Measurements from ENCODE around the gene DTNBP1. TPM values are rescaled to one million over a fixed set of nuclear protein-coding genes. Genes with fewer than 3 reads are reported as not detected.

DTNBP1 gene
- polyA plus RNA-seq, 3 donors from 2014 or later: 60.3 to 109 (median 86.4) TPM

GRCh38 chr6:15483060-15483459 is 179.8 kb downstream of the DTNBP1 start:
- no peak for DNase-seq
- Mint-ChIP-seq H3K9me3 (no peaks in the 10 kb centered on the region), H3K27me3 (ENCODE audit: low read depth in 3 of 3) (peaks cover 3 to 6% (median 3%) of the 10 kb centered on the region in 3 donors), H3K27ac (no peak overlapping the region), H3K4me3 (no peak overlapping the region), H3K4me1 (peaks cover 53 to 82% of the 10 kb centered on the region in 2 donors), H3K36me3 (peaks cover 0 to 10% (median 6%) of the 10 kb centered on the region in 3 donors)

- H3K27ac Mint-ChIP-seq: peak overlapping the region in 5 of 6 donors; percentile 3 to 78 (median 73)
- peaks cover 0 to under 1% (median 0%) of the 10 kb centered on the region in 3 donors for H3K36me3 Mint-ChIP-seq
- peak in 2 of 3 donors; percentile 14 for DNase-seq
- H3K4me1 Mint-ChIP-seq: peaks cover 63 to 90% of the 10 kb centered on the region in 2 donors
- peaks cover 2 to 3% (median 3%) of the 10 kb centered on the region in 3 donors for H3K27me3 Mint-ChIP-seq (ENCODE audit: low read depth in 3 of 3)
- H3K9me3 Mint-ChIP-seq: no peaks in the 10 kb centered on the region
- H3K4me3 Mint-ChIP-seq: peak overlapping the region; percentile 27 to 65 (median 47)
Measured at GRCh38 chr6:15481390-15482291, 181.2 kb downstream of the DTNBP1 start.

GRCh38 chr6:15480525-15480924 is 182.3 kb downstream of the DTNBP1 start:
- Mint-ChIP-seq H3K9me3 (no peaks in the 10 kb centered on the region), H3K4me1 (peaks cover 64 to 88% of the 10 kb centered on the region in 2 donors), H3K27ac (no peak overlapping the region), H3K4me3 (no peak overlapping the region), H3K36me3 (no peaks in the 10 kb centered on the region), H3K27me3 (ENCODE audit: low read depth in 3 of 3) (peaks cover 3 to 4% (median 3%) of the 10 kb centered on the region in 3 donors)
- DNase-seq: no peak

- H3K4me3 Mint-ChIP-seq: no peak overlapping the region
- DNase-seq: no peak
- H3K9me3 Mint-ChIP-seq: no peaks in the 10 kb centered on the region
- H3K4me1 Mint-ChIP-seq: peaks cover 63 to 90% of the 10 kb centered on the region in 2 donors
- no peaks in the 10 kb centered on the region for H3K36me3 Mint-ChIP-seq
- peak overlapping the region in 1 of 6 donors; percentile 71 for H3K27ac Mint-ChIP-seq
- peaks cover 0 to 4% (median 3%) of the 10 kb centered on the region in 3 donors for H3K27me3 Mint-ChIP-seq (ENCODE audit: low read depth in 3 of 3)
Measured at GRCh38 chr6:15479761-15480160, 183.1 kb downstream of the DTNBP1 start.

- H3K36me3 Mint-ChIP-seq: no peaks in the 10 kb centered on the region
- H3K4me1 Mint-ChIP-seq: peaks cover 60 to 74% of the 10 kb centered on the region in 2 donors
- H3K9me3 Mint-ChIP-seq: no peaks in the 10 kb centered on the region
- peaks cover 0 to 4% (median 3%) of the 10 kb centered on the region in 3 donors for H3K27me3 Mint-ChIP-seq (ENCODE audit: low read depth in 3 of 3)
- H3K27ac Mint-ChIP-seq: no peak overlapping the region
- H3K4me3 Mint-ChIP-seq: no peak overlapping the region
- no peak for DNase-seq
Measured at GRCh38 chr6:15477746-15478145, 185.1 kb downstream of the DTNBP1 start.

- H3K9me3 Mint-ChIP-seq: no peaks in the 10 kb centered on the region
- no peaks in the 10 kb centered on the region for H3K36me3 Mint-ChIP-seq
Measured at GRCh38 chr6:15476631-15477380, 186.0 kb downstream of the DTNBP1 start.

GRCh38 chr6:15475872-15476271 is 187.0 kb downstream of the DTNBP1 start:
- DNase-seq: no peak
- H3K4me1 Mint-ChIP-seq: peaks cover 51 to 55% of the 10 kb centered on the region in 2 donors
- H3K9me3 Mint-ChIP-seq: no peaks in the 10 kb centered on the region
- H3K36me3 Mint-ChIP-seq: no peaks in the 10 kb centered on the region
- peak overlapping the region; percentile 5 to 65 (median 46) for H3K27ac Mint-ChIP-seq
- H3K4me3 Mint-ChIP-seq: no peak overlapping the region
- peaks cover 0 to 4% (median 3%) of the 10 kb centered on the region in 3 donors for H3K27me3 Mint-ChIP-seq (ENCODE audit: low read depth in 3 of 3)

More at GRCh38 chr6:15476631-15477380, 186.0 kb downstream of the DTNBP1 start:
- DNase-seq: no peak
- Mint-ChIP-seq H3K4me1 (peaks cover 61 to 64% of the 10 kb centered on the region in 2 donors), H3K27me3 (ENCODE audit: low read depth in 3 of 3) (peaks cover 0 to 4% (median 3%) of the 10 kb centered on the region in 3 donors), H3K27ac (peak overlapping the region in 2 of 6 donors; percentile 2 to 64), H3K4me3 (no peak overlapping the region)

- H3K36me3 Mint-ChIP-seq: no peaks in the 10 kb centered on the region
- H3K9me3 Mint-ChIP-seq: no peaks in the 10 kb centered on the region
- H3K4me1 Mint-ChIP-seq: peaks cover 49% of the 10 kb centered on the region in 2 donors
- H3K27me3 Mint-ChIP-seq (ENCODE audit: low read depth in 3 of 3): peaks cover 0 to 4% (median 3%) of the 10 kb centered on the region in 3 donors
- H3K27ac Mint-ChIP-seq: peak overlapping the region; percentile 5 to 75 (median 46)
- no peak for DNase-seq
- no peak overlapping the region for H3K4me3 Mint-ChIP-seq
Measured at GRCh38 chr6:15475261-15475660, 187.6 kb downstream of the DTNBP1 start.

GRCh38 chr6:15474196-15474595 is 188.6 kb downstream of the DTNBP1 start:
- peaks cover 38 to 40% of the 10 kb centered on the region in 2 donors for H3K4me1 Mint-ChIP-seq
- no peaks in the 10 kb centered on the region for H3K9me3 Mint-ChIP-seq
- no peak overlapping the region for H3K4me3 Mint-ChIP-seq
- no peaks in the 10 kb centered on the region for H3K36me3 Mint-ChIP-seq
- no peak for DNase-seq
- H3K27me3 Mint-ChIP-seq (ENCODE audit: low read depth in 3 of 3): peaks cover 0 to 3% (median 3%) of the 10 kb centered on the region in 3 donors
- H3K27ac Mint-ChIP-seq: no peak overlapping the region

GRCh38 chr6:15473741-15474161 is 189.1 kb downstream of the DTNBP1 start:
- H3K4me1 Mint-ChIP-seq: peaks cover 36 to 37% of the 10 kb centered on the region in 2 donors
- no peak for DNase-seq
- H3K27me3 Mint-ChIP-seq (ENCODE audit: low read depth in 3 of 3): peaks cover 0 to 3% (median 0%) of the 10 kb centered on the region in 3 donors
- H3K36me3 Mint-ChIP-seq: peaks cover 0 to 2% (median 1%) of the 10 kb centered on the region in 3 donors
- no peaks in the 10 kb centered on the region for H3K9me3 Mint-ChIP-seq
- H3K4me3 Mint-ChIP-seq: no peak overlapping the region
- no peak overlapping the region for H3K27ac Mint-ChIP-seq

GRCh38 chr6:15473174-15473573 is 189.7 kb downstream of the DTNBP1 start:
- Mint-ChIP-seq H3K4me3 (no peak overlapping the region), H3K4me1 (peaks cover 37 to 38% of the 10 kb centered on the region in 2 donors), H3K9me3 (no peaks in the 10 kb centered on the region), H3K36me3 (peaks cover 3 to 4% (median 4%) of the 10 kb centered on the region in 3 donors), H3K27ac (no peak overlapping the region), H3K27me3 (ENCODE audit: low read depth in 3 of 3) (peaks cover 0 to 3% (median 0%) of the 10 kb centered on the region in 3 donors)
- DNase-seq: no peak
